D721Med (cell line): ENCODE data around the gene SCMH1.

Source experiments
- DNase-seq: peaks from one replicate; pipeline ENCODE4 v3.0.0; 2011; ENCODE audit warnings: low spot score; ENCODE audit not compliant: insufficient read length
- FAIRE-seq: peaks from 2 replicates; lab custom pipeline; 2011; peaks lifted over from hg19 to GRCh38; lab: Jason Lieb, UNC
- TF ChIP-seq, protein P1 (sequence below): IDR thresholded peaks from 2 replicates; pipeline ENCODE4 v1.5.1; 2012; ENCODE audit warnings: mild to moderate bottlenecking, control low read depth; ENCODE audit not compliant: insufficient read depth; ENCODE audit errors: missing control alignments

Gene SCMH1

GRCh38 chr1:41158966-41159365 lies 83.1 kb downstream of the SCMH1 start:
- FAIRE-seq (no peak), DNase-seq (no peak)
- TF ChIP-seq, protein P1, sequence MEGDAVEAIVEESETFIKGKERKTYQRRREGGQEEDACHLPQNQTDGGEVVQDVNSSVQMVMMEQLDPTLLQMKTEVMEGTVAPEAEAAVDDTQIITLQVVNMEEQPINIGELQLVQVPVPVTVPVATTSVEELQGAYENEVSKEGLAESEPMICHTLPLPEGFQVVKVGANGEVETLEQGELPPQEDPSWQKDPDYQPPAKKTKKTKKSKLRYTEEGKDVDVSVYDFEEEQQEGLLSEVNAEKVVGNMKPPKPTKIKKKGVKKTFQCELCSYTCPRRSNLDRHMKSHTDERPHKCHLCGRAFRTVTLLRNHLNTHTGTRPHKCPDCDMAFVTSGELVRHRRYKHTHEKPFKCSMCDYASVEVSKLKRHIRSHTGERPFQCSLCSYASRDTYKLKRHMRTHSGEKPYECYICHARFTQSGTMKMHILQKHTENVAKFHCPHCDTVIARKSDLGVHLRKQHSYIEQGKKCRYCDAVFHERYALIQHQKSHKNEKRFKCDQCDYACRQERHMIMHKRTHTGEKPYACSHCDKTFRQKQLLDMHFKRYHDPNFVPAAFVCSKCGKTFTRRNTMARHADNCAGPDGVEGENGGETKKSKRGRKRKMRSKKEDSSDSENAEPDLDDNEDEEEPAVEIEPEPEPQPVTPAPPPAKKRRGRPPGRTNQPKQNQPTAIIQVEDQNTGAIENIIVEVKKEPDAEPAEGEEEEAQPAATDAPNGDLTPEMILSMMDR: no peak

DNA sequence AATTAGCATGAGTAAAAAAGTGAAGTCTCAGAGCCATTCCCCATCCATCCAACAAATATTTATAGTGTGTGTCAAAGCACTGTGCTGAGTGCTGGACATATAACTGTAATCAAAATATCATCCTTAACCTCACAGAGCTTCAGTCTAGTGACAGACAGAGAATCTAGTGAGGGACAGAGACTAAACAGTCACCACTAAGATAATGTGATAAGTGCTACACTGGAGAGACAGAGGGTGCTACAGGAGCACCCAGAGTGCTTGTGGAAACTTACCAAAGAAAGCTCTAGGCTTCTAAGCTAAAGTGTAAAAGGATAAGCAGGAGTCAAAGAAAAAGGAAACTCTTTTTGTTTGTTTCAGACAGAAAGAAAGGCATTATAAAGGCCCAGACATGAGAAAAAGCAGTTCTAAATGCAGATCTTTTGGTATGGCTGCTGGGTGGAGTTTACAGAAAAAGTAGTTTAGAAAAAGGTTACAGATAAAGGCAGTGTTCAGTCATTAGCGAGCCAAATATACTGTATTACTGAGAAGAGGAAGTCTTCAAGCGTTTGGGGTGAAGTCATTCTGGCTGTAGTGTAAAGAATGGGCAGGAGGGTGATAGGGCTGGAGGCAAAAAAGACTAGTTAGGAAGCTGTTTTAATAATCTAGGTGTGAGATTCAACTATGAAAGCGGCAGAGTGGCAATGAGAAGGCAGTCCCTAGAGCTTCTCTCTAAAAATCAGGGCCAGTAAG lies 83.8 kb downstream of the SCMH1 start:
- TF ChIP-seq, protein P1: no peak
- FAIRE-seq: no peak
- no peak for DNase-seq

GRCh38 chr1:41155105-41155504 lies 87.0 kb downstream of the SCMH1 start:
- DNase-seq (no peak), FAIRE-seq (no peak)

GRCh38 chr1:41153750-41154274 lies 88.3 kb downstream of the SCMH1 start:
- TF ChIP-seq, protein P1: no peak
- FAIRE-seq: no peak
- DNase-seq: no peak

More at GRCh38 chr1:41155105-41155504, 87.0 kb downstream of the SCMH1 start:
- TF ChIP-seq, protein P1: no peak

GRCh38 chr1:41152622-41153044 lies 89.5 kb downstream of the SCMH1 start:
- TF ChIP-seq, protein P1: no peak
- DNase-seq (no peak), FAIRE-seq (no peak)

DNA sequence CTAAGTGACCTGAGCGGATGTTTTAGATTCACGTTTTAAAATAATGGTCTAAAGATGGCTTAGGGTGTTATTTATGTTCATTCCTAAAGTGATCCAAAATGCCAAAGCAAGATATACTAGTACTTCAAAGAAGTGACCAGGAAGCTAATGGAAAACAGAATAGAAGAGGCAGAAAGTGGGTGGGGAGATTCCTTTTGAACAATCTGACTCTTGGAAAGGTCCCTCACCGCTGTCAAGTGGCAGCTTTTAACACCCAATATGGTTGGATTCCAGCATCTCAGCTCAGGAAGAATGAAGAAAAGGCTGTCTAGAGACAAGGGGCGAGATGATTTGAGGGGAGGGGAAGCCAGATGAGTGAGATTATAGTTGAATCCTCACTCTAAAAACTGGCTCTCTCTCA lies 90.3 kb downstream of the SCMH1 start:
- FAIRE-seq (no peak), DNase-seq (no peak)
- TF ChIP-seq, protein P1: no peak

DNA sequence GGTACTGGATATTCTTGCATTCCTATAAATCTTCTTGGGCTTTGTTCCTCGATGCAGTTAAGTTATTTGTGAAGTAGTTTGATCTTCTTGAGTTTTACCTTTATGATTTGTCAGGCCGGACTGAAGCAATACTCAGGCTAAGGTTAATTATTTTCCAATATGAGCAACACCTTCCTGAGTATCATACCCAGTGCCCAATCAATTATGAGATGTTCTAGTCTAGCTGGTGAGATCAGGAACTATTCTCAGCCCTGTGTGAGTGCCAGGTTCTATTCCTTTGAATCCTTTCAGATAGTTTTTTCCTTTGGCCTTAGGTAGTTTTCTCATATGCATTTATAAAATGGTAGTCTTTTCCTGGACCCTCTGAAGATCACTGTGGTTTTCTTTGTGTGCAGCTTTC lies 92.5 kb downstream of the SCMH1 start:
- FAIRE-seq (no peak), DNase-seq (no peak)
- TF ChIP-seq, protein P1: no peak
